GM21723 (cell line): ENCODE results near the gene KDM3B.
A peak's percentile ranks its signal among the peaks of the same experiment; 100 is the strongest.

Source experiments
- ATAC-seq: cut with Tn5 transposase; IDR thresholded peaks from one replicate; pipeline ENCODE4 v1.9.1; 2021; ENCODE audit warnings: mild to moderate bottlenecking, moderate library complexity; ENCODE audit not compliant: unreplicated experiment

The KDM3B gene

GRCh38 chr5:138346889-138347288, 5.6 kb upstream of the KDM3B start:
- no peak for ATAC-seq

GRCh38 chr5:138349852-138350562, 2.5 kb upstream of the KDM3B start:
- ATAC-seq = no peak

GRCh38 chr5:138350563-138350890, 2.0 kb upstream of the KDM3B start:
- ATAC-seq = no peak

GRCh38 chr5:138351056-138351455, 1.4 kb upstream of the KDM3B start:
- ATAC-seq = no peak

GRCh38 chr5:138351517-138351916, 968 bp upstream of the KDM3B start:
- no peak for ATAC-seq

- ATAC-seq = peak; percentile 51
Measured at GRCh38 chr5:138352722-138353559, 456 bp downstream of the KDM3B start.

- no peak for ATAC-seq
Measured at GRCh38 chr5:138353560-138354080, 1.1 kb downstream of the KDM3B start.

GRCh38 chr5:138354387-138354786, 1.9 kb downstream of the KDM3B start:
- no peak for ATAC-seq

GRCh38 chr5:138354926-138355378, 2.5 kb downstream of the KDM3B start:
- ATAC-seq = no peak

- ATAC-seq = no peak
Measured at GRCh38 chr5:138359621-138360020, 7.1 kb downstream of the KDM3B start.

- ATAC-seq = no peak
Measured at GRCh38 chr5:138360941-138361452, 8.5 kb downstream of the KDM3B start.

GRCh38 chr5:138364576-138364975, 12.1 kb downstream of the KDM3B start:
- ATAC-seq = no peak

GRCh38 chr5:138366632-138367382, 14.3 kb downstream of the KDM3B start:
- no peak for ATAC-seq

GRCh38 chr5:138369261-138369660, 16.8 kb downstream of the KDM3B start:
- ATAC-seq = no peak

GRCh38 chr5:138369706-138370105, 17.2 kb downstream of the KDM3B start:
- no peak for ATAC-seq

GRCh38 chr5:138370537-138370936, 18.1 kb downstream of the KDM3B start:
- no peak for ATAC-seq

GRCh38 chr5:138371454-138371853, 19.0 kb downstream of the KDM3B start:
- ATAC-seq = no peak

GRCh38 chr5:138372225-138372624, 19.7 kb downstream of the KDM3B start:
- ATAC-seq = peak; percentile 68

GRCh38 chr5:138372653-138373052, 20.2 kb downstream of the KDM3B start:
- no peak for ATAC-seq

- ATAC-seq = no peak
Measured at GRCh38 chr5:138382347-138382746, 29.9 kb downstream of the KDM3B start.

GRCh38 chr5:138385660-138386059, 33.2 kb downstream of the KDM3B start:
- ATAC-seq = no peak
